HepG2 (cell line): Measurements from ENCODE around the gene FAM193A. TPM values are rescaled to one million over a fixed set of nuclear protein-coding genes. Genes with fewer than 3 reads are reported as not detected.
"Not testable (repeated sequence)": the region's sequence is repeated elsewhere in the genome, so short reads cannot be mapped to it uniquely, and the experiment has no call there.

Experiments
- ATAC-seq: fragments of 200-7000 bp; cut with Tn5 transposase; 3 replicates; pipeline ENCODE4 v1.9.1; 2020; ENCODE audit warnings: mild to moderate bottlenecking, moderate library complexity
- BruUV-seq: library from RNA; stranded (reverse); fragments of 400-500 nt; replicated peaks from 2 replicates; lab custom pipeline; 2021; lab: Mats Ljungman, UMichigan
- CTCF ChIA-PET: fragments of 300-600 bp; formaldehyde crosslinking; extraction: SDS; loops from one replicate; lab custom pipeline; 2021; ENCODE audit warnings: low total read pairs, inconsistent platforms, low intra/inter-chr PET ratio; lab: Yijun Ruan, JAX
- POLR2A ChIA-PET: fragments of 350-600 bp; sonication (Branson Sonifier 250); formaldehyde crosslinking; loops from one replicate; lab custom pipeline; 2020; ENCODE audit warnings: antibody characterized with exemption, inconsistent platforms; lab: Yijun Ruan, JAX
- DNase-seq: peaks from one replicate; pipeline ENCODE4 v3.0.0-alpha.2; 2015; ENCODE audit warnings: low spot score
- FAIRE-seq: peaks from 3 replicates; lab custom pipeline; 2011; peaks lifted over from hg19 to GRCh38; lab: Jason Lieb, UNC
- H2AFZ ChIP-seq: one replicate; pipeline ENCODE4 v1.6.1; 2011; ENCODE audit warnings: low read length, inconsistent platforms
- H3K27ac ChIP-seq: fragments of 300-600 bp; 3 replicates; pipeline ENCODE4 v1.8.0; 2011; ENCODE audit warnings: mixed run types, mild to moderate bottlenecking, mixed read lengths, low read length, inconsistent platforms; ENCODE audit not compliant: insufficient read depth; ENCODE audit errors: extremely low read length
- H3K27me3 ChIP-seq, 2 experiments: fragments of 200-600 bp in 1 of 2; 2 replicates in 1 of 2; 3 replicates in 1 of 2; pipeline versions ENCODE4 v1.6.0 to v1.8.0; 2011; ENCODE audit warnings: low read length in 2 of 2, mild to moderate bottlenecking in 2 of 2, moderate library complexity in 2 of 2, inconsistent platforms in 1 of 2; ENCODE audit not compliant: insufficient read depth in 2 of 2, control insufficient read depth in 1 of 2
- H3K36me3 ChIP-seq, 2 experiments: fragments of 200-600 bp in 1 of 2; replicated peaks in 1 of 2; 2 replicates in 1 of 2; 3 replicates in 1 of 2; pipeline versions ENCODE4 v1.5.1 to v1.8.0; 2011; ENCODE audit warnings: low read length in 2 of 2, inconsistent platforms in 1 of 2; ENCODE audit not compliant: insufficient read depth in 2 of 2, control insufficient read depth in 1 of 2
- H3K4me1 ChIP-seq: 2 replicates; pipeline ENCODE4 v1.5.1; 2012; ENCODE audit warnings: low read length, inconsistent platforms; ENCODE audit not compliant: insufficient read depth
- H3K4me2 ChIP-seq: 2 replicates; pipeline ENCODE4 v1.6.0; 2011; ENCODE audit warnings: low read depth, low read length, inconsistent platforms
- H3K4me3 ChIP-seq, 3 experiments: fragments of 200-600 bp in 1 of 3; sonication (generic), shearing (Covaris generic) in 1 of 3; replicated peaks in 1 of 3; 2 replicates each; pipeline ENCODE4 v1.5.1; 2011 to 2016; ENCODE audit warnings: low read length in 3 of 3, inconsistent platforms in 2 of 3, low read depth in 2 of 3, mild to moderate bottlenecking in 2 of 3, control low read depth in 1 of 3, mixed read lengths in 1 of 3; ENCODE audit not compliant: insufficient read depth in 1 of 3
- H3K79me2 ChIP-seq: one replicate; pipeline ENCODE4 v1.6.1; 2011; ENCODE audit warnings: low read length, inconsistent platforms; ENCODE audit not compliant: insufficient read depth
- H3K9ac ChIP-seq: 2 replicates; pipeline ENCODE4 v1.6.0; 2011; ENCODE audit warnings: mild to moderate bottlenecking, low read depth, low read length, inconsistent platforms; ENCODE audit not compliant: insufficient read depth
- H3K9me3 ChIP-seq: 2 replicates; pipeline ENCODE4 v1.5.1; 2012; ENCODE audit warnings: mild to moderate bottlenecking, low read length
- H4K20me1 ChIP-seq: 2 replicates; pipeline ENCODE4 v1.6.0; 2011; ENCODE audit warnings: inconsistent platforms, mild to moderate bottlenecking, low read length, moderate library complexity; ENCODE audit not compliant: insufficient read depth
- BATF2 ChIP-seq: sonication (generic); formaldehyde crosslinking; IDR thresholded peaks from 2 replicates; pipeline ENCODE4 v1.8.0; 2022; ENCODE audit warnings: mild to moderate bottlenecking, missing genetic modification reagents, moderate library complexity
- CENPBD1 ChIP-seq: sonication (generic); formaldehyde crosslinking; IDR thresholded peaks from 2 replicates; pipeline ENCODE4 v1.8.0; 2022; ENCODE audit warnings: missing genetic modification reagents, low read depth, mild to moderate bottlenecking, borderline replicate concordance
- SMAD9 ChIP-seq: sonication (generic); formaldehyde crosslinking; IDR thresholded peaks from 2 replicates; pipeline ENCODE4 v1.5.1; 2020; ENCODE audit warnings: mild to moderate bottlenecking, missing genetic modification reagents
- THYN1 ChIP-seq: sonication (generic); formaldehyde crosslinking; IDR thresholded peaks from 2 replicates; pipeline ENCODE4 v1.8.1; 2023; ENCODE audit warnings: low read depth, mild to moderate bottlenecking, moderate library complexity, missing genetic modification reagents, borderline replicate concordance
- ZSCAN25 ChIP-seq: sonication (generic); formaldehyde crosslinking; IDR thresholded peaks from 2 replicates; pipeline ENCODE4 v1.8.0; 2022; ENCODE audit warnings: mild to moderate bottlenecking, missing genetic modification reagents
- WGBS: methylation state at CpG from one replicate; pipeline ENCODE4 v1.1.6; 2017; ENCODE audit warnings: low lambda C conversion rate; 5-methylcytosine and 5-hydroxymethylcytosine counted together
- in situ Hi-C: cut with HindIII; loops from 2 replicates; pipeline ENCODE4 v1.10.0; 2017; ENCODE audit warnings: low pct_unique_long_range_greater_than_20kb; ENCODE audit not compliant: extremely low pct_ligation_motif_present
- intact Hi-C: fragments of 100-400 bp; cut with micrococcal nuclease; formaldehyde crosslinking; loops from one replicate; pipeline ENCODE4 v1.10.0; 2022; ENCODE audit not compliant: unreplicated experiment
- polyA plus RNA-seq, 8 experiments: library from polyadenylated mRNA; depleted of rRNA in 3 of 8; stranded (reverse) in 7 of 8; unstranded in 1 of 8; fragments of >200 nt; fragmentation: Illumina TruSeq in 4 of 8; extraction: Trizol in 4 of 8; gene quantifications; 2 replicates each; pipeline versions ENCODE4 v1.2.1 to v1.2.3, GENCODE V29; 2011 to 2016; ENCODE audit warnings: low read depth in 4 of 8, missing spikeins in 1 of 8, mixed read lengths in 1 of 8; ENCODE audit not compliant: insufficient read depth in 1 of 8
- total RNA-seq, 5 experiments: library from RNA; depleted of rRNA; stranded (reverse); fragments of >200 nt; fragmentation: Illumina TruSeq; extraction: Trizol; gene quantifications; 2 replicates each; pipeline ENCODE4 v1.2.3, GENCODE V29; 2016; ENCODE audit warnings: low read depth in 1 of 5

FAM193A gene
- total and polyA plus RNA-seq, 2 of the 13 experiments (the other 11 are each of a cell fraction or from before 2014, with no cell fraction given): 5.7 to 8.7 TPM

GRCh38 chr4:2617955-2618354 is 81.5 kb downstream of the FAM193A start:
- CTCF ChIA-PET: no interaction called here

GRCh38 chr4:2618729-2619128 is 82.3 kb downstream of the FAM193A start:
- H3K36me3 ChIP-seq, H3K27ac ChIP-seq, BruUV-seq, CTCF ChIA-PET, H3K27me3 ChIP-seq, H3K9ac ChIP-seq, H3K4me3 ChIP-seq, H3K4me2 ChIP-seq, FAIRE-seq, H2AFZ ChIP-seq, in situ Hi-C loops, H3K9me3 ChIP-seq, ATAC-seq, intact Hi-C loops, POLR2A ChIA-PET, DNase-seq: not testable (repeated sequence)
- H4K20me1 ChIP-seq: peaks cover 18% of the 10 kb centered on the region
- WGBS: 97% methylated on average over 9 of the region's 9 CpGs
- H3K4me1 ChIP-seq: peaks cover 39% of the 10 kb centered on the region
- H3K79me2 ChIP-seq: peaks cover 78% of the 10 kb centered on the region

More at GRCh38 chr4:2617955-2618354, 81.5 kb downstream of the FAM193A start:
- in situ Hi-C loops (no loop called here), intact Hi-C loops (no loop called here)
- no TSS peak for BruUV-seq
- WGBS: 80% methylated on average over 6 of the region's 6 CpGs
- no peak for DNase-seq
- Histone ChIP-seq H2AFZ (no peak overlapping the region), H3K4me2 (no peak overlapping the region), H3K36me3 (peaks cover 0 to 6% of the 10 kb centered on the region in 2 experiments; a peak in 3 of 5 replicates), H3K27me3 (no peaks in the 10 kb centered on the region), H3K9ac (no peak overlapping the region), H3K27ac (no peak overlapping the region), H4K20me1 (peaks cover 18% of the 10 kb centered on the region), H3K4me3 (no peak overlapping the region), H3K4me1 (peaks cover 32% of the 10 kb centered on the region), H3K79me2 (peaks cover 77% of the 10 kb centered on the region), H3K9me3 (no peaks in the 10 kb centered on the region)
- POLR2A ChIA-PET: no interaction called here
- TF ChIP-seq BATF2 (CRISPR knock-in tag): no peak
- TF ChIP-seq THYN1 (CRISPR knock-in tag): no peak
- TF ChIP-seq SMAD9 (CRISPR knock-in tag): no peak
- TF ChIP-seq ZSCAN25 (CRISPR knock-in tag): no peak
- no peak for TF ChIP-seq CENPBD1
- FAIRE-seq: no peak
- ATAC-seq: no peak
